HFFc6 (cell line): ENCODE results near the gene PCYT2. TPM values are rescaled to one million over a fixed set of nuclear protein-coding genes. Genes with fewer than 3 reads are reported as not detected.
"Not testable (repeated sequence)": the region's sequence is repeated elsewhere in the genome, so short reads cannot be mapped to it uniquely, and the experiment has no call there.

Experiments
- DNase-seq: peaks from one replicate; pipeline ENCODE4 v3.0.0-alpha.2; 2018
- H3K27ac Mint-ChIP-seq: 2 replicates; pipeline ENCODE4 v1.8.0; 2020; ENCODE audit warnings: mild to moderate bottlenecking, mixed read lengths
- H3K27me3 Mint-ChIP-seq: 2 replicates; pipeline ENCODE4 v1.8.0; 2021; ENCODE audit warnings: mild to moderate bottlenecking, moderate library complexity, mixed read lengths; ENCODE audit not compliant: insufficient read depth
- H3K36me3 Mint-ChIP-seq: 2 replicates; pipeline ENCODE4 v1.8.0; 2021; ENCODE audit warnings: low read depth, mixed read lengths
- H3K4me1 Mint-ChIP-seq: 2 replicates; pipeline ENCODE4 v1.8.0; 2020; ENCODE audit warnings: low read depth, mixed read lengths
- H3K4me3 Mint-ChIP-seq: 2 replicates; pipeline ENCODE4 v1.8.0; 2020; ENCODE audit warnings: mild to moderate bottlenecking, moderate library complexity, mixed read lengths
- H3K9me3 Mint-ChIP-seq: 2 replicates; pipeline ENCODE4 v1.8.0; 2020; ENCODE audit warnings: mild to moderate bottlenecking, mixed read lengths
- CTCF ChIP-seq: fragments of 200-600 bp; sonication (generic); IDR thresholded peaks from 2 replicates; pipeline ENCODE4 v1.5.0; 2021; ENCODE audit warnings: antibody characterized with exemption, mild to moderate bottlenecking
- total RNA-seq, 6 experiments: library from RNA; stranded (reverse); fragmentation: NEBNext Ultra II Directional; extraction: Animal tissue kit (Norgen Biotek cat#: 25700); gene quantifications; 2 replicates in 1 of 6; 3 replicates in 5 of 6; pipeline ENCODE4 v1.2.3, GENCODE V29; 2021

PCYT2 gene
- total RNA-seq, 6 experiments from 2014 or later, result 33.2 to 45.8 (median 35.8) TPM

GRCh38 chr17:81920612-81921536, 9.7 kb upstream of the PCYT2 start:
- Mint-ChIP-seq H3K4me3 (no peak overlapping the region), H3K27me3 (no peaks in the 10 kb centered on the region; the same call in 1 of the 2 replicates), H3K4me1 (peaks cover 41% of the 10 kb centered on the region), H3K9me3 (no peaks in the 10 kb centered on the region), H3K36me3 (peaks cover 27% of the 10 kb centered on the region), H3K27ac (peak overlapping the region; percentile 74)
- no peak for TF ChIP-seq CTCF
- DNase-seq, result no peak

GRCh38 chr17:81918832-81919545, 7.8 kb upstream of the PCYT2 start:
- Mint-ChIP-seq H3K4me1 (peaks cover 34% of the 10 kb centered on the region), H3K27me3 (no peaks in the 10 kb centered on the region; the same call in 1 of the 2 replicates), H3K27ac (peak overlapping the region; percentile 39; the same call in 1 of the 2 replicates), H3K4me3 (0 out of 2 replicates have a peak overlapping the region, but pooled peaks have one; percentile 87), H3K36me3 (peaks cover 31% of the 10 kb centered on the region), H3K9me3 (no peaks in the 10 kb centered on the region)
- DNase-seq, result no peak
- TF ChIP-seq CTCF, result no peak

GRCh38 chr17:81918333-81918669, 7.1 kb upstream of the PCYT2 start:
- Mint-ChIP-seq H3K4me3 (peak overlapping the region; percentile 87), H3K4me1 (peaks cover 33% of the 10 kb centered on the region), H3K27ac (peak overlapping the region; percentile 68; the same call in 1 of the 2 replicates), H3K36me3 (peaks cover 35% of the 10 kb centered on the region)
- not testable (repeated sequence) for DNase-seq, H3K27me3 Mint-ChIP-seq, H3K9me3 Mint-ChIP-seq
- 0 out of 2 replicates have a peak, but pooled peaks have one; percentile 21 for TF ChIP-seq CTCF

- peaks cover 40% of the 10 kb centered on the region for H3K36me3 Mint-ChIP-seq
- peak within 1 kb of the TSS; percentile 90 for H3K4me3 Mint-ChIP-seq
- no peaks in the 10 kb centered on the region; the same call in 1 of the 2 replicates for H3K27me3 Mint-ChIP-seq
- no peak for TF ChIP-seq CTCF
- no peaks in the 10 kb centered on the region for H3K9me3 Mint-ChIP-seq
- peaks cover 33% of the 10 kb centered on the region for H3K4me1 Mint-ChIP-seq
- peak; percentile 27 for DNase-seq
- H3K27ac Mint-ChIP-seq, result peak within 1 kb of the TSS; percentile 70
These were observed 6.5 kb upstream of the PCYT2 start, which contains the start of gene SIRT7 for GRCh38 chr17:81917565-81918332. Gene SIRT7 (minus strand): TSS chr17:81918176. CDS start chr17:81918131, 45 bp downstream.
